GM23338 (cell line): ENCODE results near the gene KCNJ8. TPM values are rescaled to one million over a fixed set of nuclear protein-coding genes. Genes with fewer than 3 reads are reported as not detected.
A peak's percentile ranks its signal among the peaks of the same experiment; 100 is the strongest.
"Not testable (repeated sequence)": the region's sequence is repeated elsewhere in the genome, so short reads cannot be mapped to it uniquely, and the experiment has no call there.

Experiments used
- ATAC-seq: fragments of 200-7000 bp; cut with Tn5 transposase; 3 replicates; pipeline ENCODE4 v1.9.1; 2020
- DNase-seq: peaks from one replicate; pipeline ENCODE4 v3.0.0-alpha.2; 2015; ENCODE audit warnings: low spot score
- H2AFZ ChIP-seq: fragments of 200-600 bp; sonication (generic); 2 replicates; pipeline ENCODE4 v1.8.0; 2016; ENCODE audit warnings: antibody characterized with exemption, mild to moderate bottlenecking, moderate library complexity
- H3F3A ChIP-seq: fragments of 200-600 bp; sonication (generic); replicated peaks from 2 replicates; pipeline ENCODE4 v1.8.0; 2017; ENCODE audit warnings: antibody characterized with exemption, mixed run types, low read depth
- H3K27ac ChIP-seq: fragments of 200-600 bp; sonication (generic); 2 replicates; pipeline ENCODE4 v1.6.1; 2016; ENCODE audit warnings: low read depth
- H3K27me3 ChIP-seq: fragments of 200-600 bp; sonication (generic); 2 replicates; pipeline ENCODE4 v1.8.0; 2016; ENCODE audit warnings: mild to moderate bottlenecking, mixed run types, moderate library complexity; ENCODE audit not compliant: insufficient read depth
- H3K36me3 ChIP-seq: fragments of 200-600 bp; sonication (generic); 2 replicates; pipeline ENCODE4 v1.8.0; 2016; ENCODE audit warnings: mild to moderate bottlenecking; ENCODE audit not compliant: insufficient read depth
- H3K4me1 ChIP-seq: fragments of 200-600 bp; sonication (generic); 2 replicates; pipeline ENCODE4 v1.8.0; 2016; ENCODE audit warnings: mild to moderate bottlenecking, moderate library complexity; ENCODE audit not compliant: insufficient read depth
- H3K4me2 ChIP-seq: fragments of 200-600 bp; sonication (generic); 2 replicates; pipeline ENCODE4 v1.7.1; 2017; ENCODE audit warnings: mixed run types
- H3K4me3 ChIP-seq: fragments of 200-600 bp; sonication (generic); 2 replicates; pipeline ENCODE4 v1.6.1; 2016; ENCODE audit warnings: mixed run types
- H3K79me2 ChIP-seq: fragments of 200-600 bp; sonication (generic); replicated peaks from 2 replicates; pipeline ENCODE4 v1.8.0; 2017; ENCODE audit warnings: mild to moderate bottlenecking; ENCODE audit not compliant: insufficient read depth
- H3K9me2 ChIP-seq: fragments of 200-600 bp; sonication (generic); 2 replicates; pipeline ENCODE4 v1.8.0; 2017; ENCODE audit not compliant: insufficient read depth
- H4K20me1 ChIP-seq: fragments of 200-600 bp; sonication (generic); replicated peaks from 2 replicates; pipeline ENCODE4 v1.8.0; 2017; ENCODE audit warnings: mild to moderate bottlenecking; ENCODE audit not compliant: insufficient read depth
- H3K27ac Mint-ChIP-seq: 2 replicates; pipeline ENCODE4 v1.8.0; 2020; ENCODE audit warnings: inconsistent platforms, mild to moderate bottlenecking, moderate library complexity, mixed read lengths
- H3K27me3 Mint-ChIP-seq: 3 replicates; pipeline ENCODE4 v1.8.0; 2022; ENCODE audit warnings: low read depth, mild to moderate bottlenecking, moderate library complexity, mixed read lengths, inconsistent platforms; ENCODE audit not compliant: insufficient read depth, poor library complexity
- H3K36me3 Mint-ChIP-seq: 3 replicates; pipeline ENCODE4 v1.8.0; 2021; ENCODE audit warnings: low read depth, mild to moderate bottlenecking, inconsistent platforms, moderate library complexity, mixed read lengths
- H3K4me1 Mint-ChIP-seq: 3 replicates; pipeline ENCODE4 v1.8.0; 2020; ENCODE audit warnings: mild to moderate bottlenecking, inconsistent platforms, mixed read lengths
- H3K4me3 Mint-ChIP-seq: 3 replicates; pipeline ENCODE4 v1.8.0; 2021; ENCODE audit warnings: moderate library complexity, mild to moderate bottlenecking, inconsistent platforms, mixed read lengths
- H3K9me3 Mint-ChIP-seq: 3 replicates; pipeline ENCODE4 v1.8.0; 2020; ENCODE audit warnings: moderate library complexity, mild to moderate bottlenecking, inconsistent platforms, mixed read lengths
- ETS1 ChIP-seq: IDR thresholded peaks from 2 replicates; pipeline ENCODE4 v1.6.1; 2016; ENCODE audit warnings: antibody characterized with exemption
- EZH2phosphoT487 ChIP-seq: fragments of 200-600 bp; sonication (generic); IDR thresholded peaks from one replicate; pipeline ENCODE4 v1.8.1; 2018; ENCODE audit warnings: antibody characterized with exemption; ENCODE audit not compliant: unreplicated experiment
- JUNB ChIP-seq: IDR thresholded peaks from one replicate; pipeline ENCODE4 v1.6.1; 2016; ENCODE audit warnings: antibody characterized with exemption; ENCODE audit not compliant: unreplicated experiment
- POLR2AphosphoS5 ChIP-seq: IDR thresholded peaks from 2 replicates; pipeline ENCODE4 v1.6.1; 2016; ENCODE audit warnings: antibody characterized with exemption, low read depth
- ZNF114 ChIP-seq: fragments of 250-450 bp; sonication (Bioruptor Pico); IDR thresholded peaks from 2 replicates; pipeline ENCODE4 v1.5.0; 2020; ENCODE audit warnings: mild to moderate bottlenecking, moderate library complexity
- polyA plus RNA-seq: library from polyadenylated mRNA; unstranded; fragments of >200 nt; fragmentation: Nextera tagmentation; extraction: Ambion mirVana; gene quantifications from 2 replicates; pipeline ENCODE4 v1.2.1, GENCODE V29; 2016
- total RNA-seq: library from RNA; depleted of rRNA; stranded (reverse); fragments of >200 nt; shearing (Covaris generic); gene quantifications from 2 replicates; pipeline ENCODE4 v1.2.3, GENCODE V29; 2014

The KCNJ8 gene
- total and polyA plus RNA-seq, 2 experiments from 2014 or later = 0.82 to 0.87 TPM

GRCh38 chr12:21795648-21796328 is 21.3 kb upstream of the KCNJ8 start:
- no peaks in the 10 kb centered on the region for H3K4me1 Mint-ChIP-seq
- no peak for DNase-seq
- Histone ChIP-seq H3K4me2 (no peak overlapping the region), H3K27ac (no peak overlapping the region), H4K20me1 (no peaks in the 10 kb centered on the region), H3K79me2 (no peaks in the 10 kb centered on the region), H3K9me2 (0 out of 2 replicates have a peak, but pooled peaks cover 5% of the 10 kb centered on the region), H3K27me3 (no peaks in the 10 kb centered on the region), H3F3A (no peaks in the 10 kb centered on the region), H3K4me3 (no peak overlapping the region), H2AFZ (0 out of 2 replicates have a peak overlapping the region, but pooled peaks have one; percentile 14), H3K36me3 (no peaks in the 10 kb centered on the region), H3K4me1 (no peaks in the 10 kb centered on the region)
- TF ChIP-seq ETS1 (no peak), EZH2phosphoT487 (no peak), JUNB (no peak), POLR2AphosphoS5 (no peak), ZNF114 (CRISPR knock-in tag) (no peak)
- ATAC-seq = no peak
- H3K4me3 Mint-ChIP-seq = no peak overlapping the region
- no peak overlapping the region for H3K27ac Mint-ChIP-seq
- H3K9me3 Mint-ChIP-seq = peaks cover 3% of the 10 kb centered on the region; the same call in 1 of the 3 replicates
- H3K36me3 Mint-ChIP-seq = no peaks in the 10 kb centered on the region
- H3K27me3 Mint-ChIP-seq = no peaks in the 10 kb centered on the region

- not testable (repeated sequence) for H3K27ac ChIP-seq, H3F3A ChIP-seq, H3K27ac Mint-ChIP-seq, H3K27me3 Mint-ChIP-seq, H3K9me2 ChIP-seq, ATAC-seq, H3K4me1 Mint-ChIP-seq, H3K4me3 ChIP-seq, H3K79me2 ChIP-seq, H3K4me2 ChIP-seq, DNase-seq, H3K36me3 Mint-ChIP-seq, H3K9me3 Mint-ChIP-seq, H3K4me1 ChIP-seq, H3K36me3 ChIP-seq, H3K27me3 ChIP-seq, H4K20me1 ChIP-seq, H3K4me3 Mint-ChIP-seq
- H2AFZ ChIP-seq = 0 out of 2 replicates have a peak overlapping the region, but pooled peaks have one; percentile 14
These were observed 20.5 kb upstream of the KCNJ8 start for GRCh38 chr12:21794807-21795595.

GRCh38 chr12:21789687-21790086 is 15.2 kb upstream of the KCNJ8 start:
- not testable (repeated sequence) for H4K20me1 ChIP-seq, H3K36me3 ChIP-seq, H3K27me3 Mint-ChIP-seq, DNase-seq, H3K4me3 ChIP-seq, ATAC-seq, H3K4me1 Mint-ChIP-seq, H3K4me3 Mint-ChIP-seq, H3K4me2 ChIP-seq, H2AFZ ChIP-seq, H3K9me2 ChIP-seq, H3K4me1 ChIP-seq, H3K27me3 ChIP-seq, H3K27ac Mint-ChIP-seq, H3K9me3 Mint-ChIP-seq, H3K79me2 ChIP-seq, H3K36me3 Mint-ChIP-seq, H3F3A ChIP-seq, H3K27ac ChIP-seq
